A549 (cell line): Measurements from ENCODE around the gene BRICD5. TPM values are rescaled to one million over a fixed set of nuclear protein-coding genes. Genes with fewer than 3 reads are reported as not detected.

Experiments used
- ATAC-seq, 2 experiments: fragments of 200-7000 bp in 1 of 2; fragments of >200 bp in 1 of 2; cut with Nextera tagmentation in 1 of 2; cut with Tn5 transposase in 1 of 2; 3 replicates each; pipeline versions ENCODE4 v1.8.0 to v1.9.1; 2018 to 2020; ENCODE audit warnings: mild to moderate bottlenecking in 1 of 2, moderate library complexity in 1 of 2
- CTCF ChIA-PET: fragments of 300-600 bp; sonication (Branson Sonifier 250); formaldehyde crosslinking; extraction: SDS; loops from one replicate; lab custom pipeline; 2021; ENCODE audit warnings: antibody characterized with exemption, inconsistent platforms; lab: Yijun Ruan, JAX
- POLR2A ChIA-PET: fragments of 350-600 bp; formaldehyde crosslinking; extraction: SDS; loops from one replicate; lab custom pipeline; 2021; ENCODE audit warnings: antibody characterized with exemption, inconsistent platforms; lab: Yijun Ruan, JAX
- DNase-seq, 2 experiments: peaks; one replicate each; pipeline versions ENCODE4 v3.0.0 to v3.0.0-alpha.2; 2011 to 2016; ENCODE audit warnings: low read depth in 1 of 2, low spot score in 1 of 2
- FAIRE-seq: peaks from 2 replicates; lab custom pipeline; 2011; peaks lifted over from hg19 to GRCh38; lab: Jason Lieb, UNC
- H3K27ac ChIP-seq, 2 experiments: fragments of >200 bp; sonication (Bioruptor Twin); formaldehyde crosslinking; 3 replicates each; pipeline ENCODE4 v1.5.1; 2016 to 2017
- H3K4me1 ChIP-seq: fragments of >200 bp; sonication (Bioruptor Twin); formaldehyde crosslinking; 3 replicates; pipeline ENCODE4 v1.6.1; 2016
- H3K4me2 ChIP-seq: fragments of >200 bp; sonication (Bioruptor Twin); formaldehyde crosslinking; 3 replicates; pipeline ENCODE4 v1.6.1; 2016
- H3K4me3 ChIP-seq: fragments of >200 bp; sonication (Bioruptor Twin); formaldehyde crosslinking; 3 replicates; pipeline ENCODE4 v1.5.1; 2016
- H3K9me3 ChIP-seq: fragments of >200 bp; sonication (Bioruptor Twin); formaldehyde crosslinking; 3 replicates; pipeline ENCODE4 v1.6.1; 2016
- CEBPB ChIP-seq, 2 experiments: fragments of >200 bp in 1 of 2; sonication (Bioruptor Twin) in 1 of 2; formaldehyde crosslinking in 1 of 2; IDR thresholded peaks; 2 replicates each; pipeline ENCODE4 v1.6.1; 2012 to 2016
- CHD2 ChIP-seq: fragments of 150-350 bp; IDR thresholded peaks from 2 replicates; pipeline ENCODE4 v1.6.1; 2014; ENCODE audit warnings: low read length; ENCODE audit not compliant: partially characterized antibody
- CTCF ChIP-seq: fragments of >200 bp; sonication (Bioruptor Twin); formaldehyde crosslinking; IDR thresholded peaks from 3 replicates; pipeline ENCODE4 v1.5.1; 2016
- EHMT2 ChIP-seq: fragments of 200-600 bp; sonication (generic); IDR thresholded peaks from 2 replicates; pipeline ENCODE4 v1.6.1; 2016; ENCODE audit warnings: antibody characterized with exemption, low read depth, mild to moderate bottlenecking, moderate library complexity
- ESRRA ChIP-seq: fragments of 150-350 bp; IDR thresholded peaks from 2 replicates; pipeline ENCODE4 v1.6.1; 2014; ENCODE audit warnings: mild to moderate bottlenecking, low read length, borderline replicate concordance
- FOSB ChIP-seq: fragments of 250-450 bp; sonication (Bioruptor Pico); IDR thresholded peaks from 2 replicates; pipeline ENCODE4 v1.5.0; 2020; ENCODE audit warnings: mild to moderate bottlenecking, moderate library complexity
- JUNB ChIP-seq: fragments of >200 bp; sonication (Bioruptor Twin); formaldehyde crosslinking; IDR thresholded peaks from 2 replicates; pipeline ENCODE4 v1.6.1; 2016
- KDM1A ChIP-seq: fragments of 200-600 bp; sonication (generic); IDR thresholded peaks from 2 replicates; pipeline ENCODE4 v1.6.1; 2016; ENCODE audit warnings: low read depth, mild to moderate bottlenecking
- NFE2L2 ChIP-seq: fragments of 150-350 bp; conservative IDR thresholded peaks from 2 replicates; pipeline ENCODE4 v1.6.1; 2014; ENCODE audit warnings: low read length
- NPAS2 ChIP-seq: fragments of 250-450 bp; sonication (Bioruptor Pico); IDR thresholded peaks from 2 replicates; pipeline ENCODE4 v1.8.0; 2022; ENCODE audit warnings: mild to moderate bottlenecking, moderate library complexity, borderline replicate concordance
- POLR2AphosphoS2 ChIP-seq: conservative IDR thresholded peaks from 2 replicates; pipeline ENCODE4 v1.6.1; 2012; ENCODE audit warnings: low read length, improper control_type of control experiment, inconsistent platforms
- RARB ChIP-seq: fragments of 250-450 bp; sonication (Bioruptor Pico); IDR thresholded peaks from 2 replicates; pipeline ENCODE4 v1.8.0; 2021; ENCODE audit warnings: mild to moderate bottlenecking, moderate library complexity
- SMC3 ChIP-seq: fragments of >200 bp; sonication (Bioruptor Twin); formaldehyde crosslinking; IDR thresholded peaks from 3 replicates; pipeline ENCODE4 v1.6.1; 2018; ENCODE audit warnings: inconsistent platforms
- SREBF2 ChIP-seq: fragments of 450-650 bp; IDR thresholded peaks from 2 replicates; pipeline ENCODE4 v1.6.1; 2014; ENCODE audit warnings: mild to moderate bottlenecking, moderate library complexity
- ZFP36 ChIP-seq: fragments of 450-650 bp; IDR thresholded peaks from 2 replicates; pipeline ENCODE4 v1.6.1; 2014; ENCODE audit warnings: borderline replicate concordance; ENCODE audit not compliant: partially characterized antibody
- ZSCAN20 ChIP-seq: fragments of 250-450 bp; sonication (Bioruptor Pico); IDR thresholded peaks from 2 replicates; pipeline ENCODE4 v1.8.0; 2022; ENCODE audit warnings: mild to moderate bottlenecking, moderate library complexity
- WGBS: methylation state at CpG from one replicate; pipeline ENCODE4 v1.1.6; 2017; ENCODE audit errors: missing lambda C conversion rate; 5-methylcytosine and 5-hydroxymethylcytosine counted together
- polyA plus RNA-seq, 4 experiments: library from polyadenylated mRNA; depleted of rRNA in 3 of 4; stranded (reverse); fragments of >200 nt; fragmentation: RNase III in 1 of 4; extraction: RNeasy Plus Mini Kit Qiagen cat#74134 plus additional on column Dnase treatment in 1 of 4; gene quantifications; 2 replicates in 3 of 4; 3 replicates in 1 of 4; pipeline ENCODE4 v1.2.3, GENCODE V29; 2011 to 2017
- TF ChIP-seq, protein P1 (sequence below): fragments of 200-600 bp; sonication (generic); IDR thresholded peaks from 2 replicates; pipeline ENCODE4 v1.6.1; 2016; ENCODE audit warnings: antibody characterized with exemption, mild to moderate bottlenecking, moderate library complexity
- TF ChIP-seq, protein P2 (sequence below): fragments of 250-450 bp; sonication (Bioruptor Pico); IDR thresholded peaks from 2 replicates; pipeline ENCODE4 v1.5.0; 2021; ENCODE audit warnings: mild to moderate bottlenecking, moderate library complexity, borderline replicate concordance
- TF ChIP-seq, protein P3 (sequence below): fragments of 150-350 bp; IDR thresholded peaks from 2 replicates; pipeline ENCODE4 v1.6.1; 2014; ENCODE audit warnings: low read depth, mild to moderate bottlenecking, low read length

BRICD5 gene
- polyA plus RNA-seq, 2 of the 4 experiments (the other 2 are of a cell fraction) = 2.0 to 9.1 TPM

DNA sequence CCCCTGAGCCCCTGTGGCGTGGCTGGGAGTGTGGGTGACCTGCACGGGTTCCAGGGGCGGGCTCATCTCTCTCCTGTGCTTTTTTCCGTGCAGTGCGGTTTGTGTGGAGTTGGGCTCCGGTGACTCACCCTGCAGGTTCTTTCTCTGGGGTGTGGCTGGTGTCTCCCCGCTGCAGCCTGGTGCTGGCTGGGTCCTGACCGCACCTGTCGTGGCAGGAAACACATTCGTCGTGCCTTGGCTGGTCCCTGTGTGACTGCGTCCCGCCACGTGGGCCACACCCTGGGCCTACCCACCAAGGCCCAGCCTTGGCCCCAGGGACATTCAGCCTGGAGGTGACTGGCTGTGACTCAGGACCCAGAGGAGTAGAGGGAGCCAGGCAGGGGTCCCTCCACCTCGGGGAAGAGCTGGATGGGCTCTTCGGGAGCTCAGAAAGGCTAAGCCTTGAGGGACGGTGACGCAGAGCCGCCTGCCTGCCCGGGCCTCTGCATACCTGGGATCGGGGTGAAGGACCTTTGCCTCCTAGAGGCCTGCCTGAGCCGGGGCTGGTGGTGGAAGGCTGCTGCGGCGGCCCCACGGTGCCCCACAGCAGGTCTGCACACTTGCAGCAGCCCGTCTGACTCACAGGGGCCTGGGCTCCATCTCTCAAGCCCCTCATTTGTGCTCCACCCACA, 47.3 kb downstream of the BRICD5 start:
- Histone ChIP-seq H3K27ac (0 out of 6 replicates have a peak overlapping the region, but pooled peaks of 1 of the 2 experiments have one; percentile 1), H3K4me3 (no peak overlapping the region), H3K9me3 (no peaks in the 10 kb centered on the region), H3K4me2 (no peak overlapping the region), H3K4me1 (peaks cover 30% of the 10 kb centered on the region)
- WGBS = 92% methylated on average over 23 of the region's 26 CpGs
- no peak for DNase-seq
- CTCF ChIA-PET = interaction anchor here (0.7 kb wide), 1 partner anchor 12 kb away, joined by 3 read pairs; no protein-coding TSS in a partner anchor
- POLR2A ChIA-PET = interaction anchor here (1.0 kb wide), 1 partner anchor 8 kb away, joined by 3 read pairs; the partner anchor contains the start of gene TRAF7
- ATAC-seq = no peak
- FAIRE-seq = no peak
- TF ChIP-seq CHD2 (no peak), JUNB (no peak), ZFP36 (no peak), NFE2L2 (no peak), POLR2AphosphoS2 (no peak), ZSCAN20 (CRISPR knock-in tag) (no peak), CTCF (no peak), RARB (CRISPR knock-in tag) (no peak), ESRRA (no peak), SREBF2 (no peak), FOSB (CRISPR knock-in tag) (no peak), SMC3 (no peak), CEBPB (IDR thresholded peaks at IDR 0.05) (no peak), NPAS2 (CRISPR knock-in tag) (no peak), KDM1A (no peak), EHMT2 (no peak)
- TF ChIP-seq, protein P1, sequence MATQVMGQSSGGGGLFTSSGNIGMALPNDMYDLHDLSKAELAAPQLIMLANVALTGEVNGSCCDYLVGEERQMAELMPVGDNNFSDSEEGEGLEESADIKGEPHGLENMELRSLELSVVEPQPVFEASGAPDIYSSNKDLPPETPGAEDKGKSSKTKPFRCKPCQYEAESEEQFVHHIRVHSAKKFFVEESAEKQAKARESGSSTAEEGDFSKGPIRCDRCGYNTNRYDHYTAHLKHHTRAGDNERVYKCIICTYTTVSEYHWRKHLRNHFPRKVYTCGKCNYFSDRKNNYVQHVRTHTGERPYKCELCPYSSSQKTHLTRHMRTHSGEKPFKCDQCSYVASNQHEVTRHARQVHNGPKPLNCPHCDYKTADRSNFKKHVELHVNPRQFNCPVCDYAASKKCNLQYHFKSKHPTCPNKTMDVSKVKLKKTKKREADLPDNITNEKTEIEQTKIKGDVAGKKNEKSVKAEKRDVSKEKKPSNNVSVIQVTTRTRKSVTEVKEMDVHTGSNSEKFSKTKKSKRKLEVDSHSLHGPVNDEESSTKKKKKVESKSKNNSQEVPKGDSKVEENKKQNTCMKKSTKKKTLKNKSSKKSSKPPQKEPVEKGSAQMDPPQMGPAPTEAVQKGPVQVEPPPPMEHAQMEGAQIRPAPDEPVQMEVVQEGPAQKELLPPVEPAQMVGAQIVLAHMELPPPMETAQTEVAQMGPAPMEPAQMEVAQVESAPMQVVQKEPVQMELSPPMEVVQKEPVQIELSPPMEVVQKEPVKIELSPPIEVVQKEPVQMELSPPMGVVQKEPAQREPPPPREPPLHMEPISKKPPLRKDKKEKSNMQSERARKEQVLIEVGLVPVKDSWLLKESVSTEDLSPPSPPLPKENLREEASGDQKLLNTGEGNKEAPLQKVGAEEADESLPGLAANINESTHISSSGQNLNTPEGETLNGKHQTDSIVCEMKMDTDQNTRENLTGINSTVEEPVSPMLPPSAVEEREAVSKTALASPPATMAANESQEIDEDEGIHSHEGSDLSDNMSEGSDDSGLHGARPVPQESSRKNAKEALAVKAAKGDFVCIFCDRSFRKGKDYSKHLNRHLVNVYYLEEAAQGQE = no peak
- TF ChIP-seq, protein P2, sequence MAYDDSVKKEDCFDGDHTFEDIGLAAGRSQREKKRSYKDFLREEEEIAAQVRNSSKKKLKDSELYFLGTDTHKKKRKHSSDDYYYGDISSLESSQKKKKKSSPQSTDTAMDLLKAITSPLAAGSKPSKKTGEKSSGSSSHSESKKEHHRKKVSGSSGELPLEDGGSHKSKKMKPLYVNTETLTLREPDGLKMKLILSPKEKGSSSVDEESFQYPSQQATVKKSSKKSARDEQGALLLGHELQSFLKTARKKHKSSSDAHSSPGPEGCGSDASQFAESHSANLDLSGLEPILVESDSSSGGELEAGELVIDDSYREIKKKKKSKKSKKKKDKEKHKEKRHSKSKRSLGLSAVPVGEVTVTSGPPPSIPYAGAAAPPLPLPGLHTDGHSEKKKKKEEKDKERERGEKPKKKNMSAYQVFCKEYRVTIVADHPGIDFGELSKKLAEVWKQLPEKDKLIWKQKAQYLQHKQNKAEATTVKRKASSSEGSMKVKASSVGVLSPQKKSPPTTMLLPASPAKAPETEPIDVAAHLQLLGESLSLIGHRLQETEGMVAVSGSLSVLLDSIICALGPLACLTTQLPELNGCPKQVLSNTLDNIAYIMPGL = no peak
- TF ChIP-seq, protein P3, sequence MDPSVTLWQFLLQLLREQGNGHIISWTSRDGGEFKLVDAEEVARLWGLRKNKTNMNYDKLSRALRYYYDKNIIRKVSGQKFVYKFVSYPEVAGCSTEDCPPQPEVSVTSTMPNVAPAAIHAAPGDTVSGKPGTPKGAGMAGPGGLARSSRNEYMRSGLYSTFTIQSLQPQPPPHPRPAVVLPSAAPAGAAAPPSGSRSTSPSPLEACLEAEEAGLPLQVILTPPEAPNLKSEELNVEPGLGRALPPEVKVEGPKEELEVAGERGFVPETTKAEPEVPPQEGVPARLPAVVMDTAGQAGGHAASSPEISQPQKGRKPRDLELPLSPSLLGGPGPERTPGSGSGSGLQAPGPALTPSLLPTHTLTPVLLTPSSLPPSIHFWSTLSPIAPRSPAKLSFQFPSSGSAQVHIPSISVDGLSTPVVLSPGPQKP = no peak
